Tibial nerve (tissue), 4 donors: ENCODE measurements around the gene F10. TPM values are rescaled to one million over a fixed set of nuclear protein-coding genes. Genes with fewer than 3 reads are reported as not detected.

Experiments used
- DNase-seq, 2 donors: peaks; one replicate each; pipeline ENCODE4 v3.0.0-alpha.2; 2019; ENCODE audit warnings: low spot score in 2 of 2
- H3K27ac ChIP-seq, 4 donors: fragments of 200-600 bp; sonication (generic) in 3 of 4; one replicate each; pipeline ENCODE4 v1.5.1; 2017 to 2019; ENCODE audit warnings: mild to moderate bottlenecking in 1 of 4
- H3K27me3 ChIP-seq, 2 donors: fragments of 200-600 bp; sonication (generic) in 1 of 2; one replicate each; pipeline versions ENCODE4 v1.5.1 to v1.6.0; 2017 to 2019
- H3K36me3 ChIP-seq, 3 donors: fragments of 200-600 bp; sonication (generic); one replicate each; pipeline ENCODE4 v1.5.1; 2018 to 2019
- H3K4me1 ChIP-seq, 4 donors: fragments of 200-600 bp; sonication (generic) in 3 of 4; one replicate each; pipeline ENCODE4 v1.5.1; 2017 to 2019
- H3K4me3 ChIP-seq, 4 donors: fragments of 200-600 bp; sonication (generic) in 3 of 4; one replicate each; pipeline ENCODE4 v1.5.1; 2017 to 2019; ENCODE audit warnings: mild to moderate bottlenecking in 1 of 4, moderate library complexity in 1 of 4
- H3K9me3 ChIP-seq, 4 donors: fragments of 200-600 bp; sonication (generic) in 3 of 4; one replicate each; pipeline ENCODE4 v1.5.1; 2017 to 2019
- CTCF ChIP-seq, 5 experiments: fragments of 200-600 bp in 3 of 5; fragments of 450-650 bp in 2 of 5; sonication (generic) in 3 of 5; IDR thresholded peaks; one replicate each; pipeline ENCODE4 v1.5.1; 2016 to 2019; ENCODE audit warnings: antibody characterized with exemption in 5 of 5, mild to moderate bottlenecking in 3 of 5, moderate library complexity in 2 of 5
- EP300 ChIP-seq, 2 donors: sonication (generic); formaldehyde crosslinking; IDR thresholded peaks; one replicate each; pipeline ENCODE4 v1.6.1; 2017; ENCODE audit warnings: antibody characterized with exemption in 2 of 2, mild to moderate bottlenecking in 1 of 2
- POLR2A ChIP-seq, 2 donors: fragments of 450-650 bp; IDR thresholded peaks; one replicate each; pipeline ENCODE4 v1.6.1; 2017; ENCODE audit warnings: antibody characterized with exemption in 2 of 2, mild to moderate bottlenecking in 2 of 2, moderate library complexity in 2 of 2
- WGBS, 2 donors: methylation state at CpG; one replicate each; pipeline ENCODE4 v1.1.5; 2018; 5-methylcytosine and 5-hydroxymethylcytosine counted together
- total RNA-seq, 4 donors: library from RNA; depleted of rRNA; stranded (reverse); fragments of >200 nt; gene quantifications; one replicate each; pipeline ENCODE4 v1.1.0, GENCODE V29; 2016

Gene F10
- total RNA-seq, 4 donors from 2014 or later, result 12.0 to 44.3 (median 17.3) TPM

GRCh38 chr13:113080361-113080831 is 42.2 kb upstream of the F10 start:
- no peak for DNase-seq
- Histone ChIP-seq H3K27ac (no peak overlapping the region), H3K4me3 (no peak overlapping the region), H3K4me1 (peaks cover 0 to 9% (median 0%) of the 10 kb centered on the region in 4 donors), H3K27me3 (no peaks in the 10 kb centered on the region), H3K9me3 (no peaks in the 10 kb centered on the region), H3K36me3 (peaks cover 0 to 7% (median 0%) of the 10 kb centered on the region in 3 donors)
- peak in 1 of 2 donors; percentile 4 for TF ChIP-seq EP300 (IDR thresholded peaks at IDR 0.05)
- TF ChIP-seq CTCF (IDR thresholded peaks at IDR 0.05), result no peak
- WGBS, 2 donors, result 80 to 89% methylated on average over 13 to 18 of the region's 18 CpGs

- no peak overlapping the region for H3K27ac ChIP-seq
- H3K4me3 ChIP-seq, result no peak overlapping the region
- H3K9me3 ChIP-seq, result no peaks in the 10 kb centered on the region
- WGBS, 2 donors, result 81 to 88% methylated on average over 18 to 25 of the region's 25 CpGs
- H3K27me3 ChIP-seq, result no peaks in the 10 kb centered on the region
- DNase-seq, result no peak
- H3K36me3 ChIP-seq, result peaks cover 0 to under 1% (median 0%) of the 10 kb centered on the region in 3 donors
- peaks cover 0 to 9% (median 0%) of the 10 kb centered on the region in 4 donors for H3K4me1 ChIP-seq
- peak in 1 of 2 donors; percentile 2 for TF ChIP-seq EP300 (IDR thresholded peaks at IDR 0.05)
- no peak for TF ChIP-seq CTCF (IDR thresholded peaks at IDR 0.05)
Observed at GRCh38 chr13:113080901-113081521, 41.6 kb upstream of the F10 start.

- no peak for TF ChIP-seq EP300 (IDR thresholded peaks at IDR 0.05)
- TF ChIP-seq CTCF (IDR thresholded peaks at IDR 0.05), result no peak
- no peak for TF ChIP-seq POLR2A (IDR thresholded peaks at IDR 0.05)
- WGBS, 2 donors, result 88% methylated on average over 22 to 26 of the region's 26 CpGs
- no peak for DNase-seq
- H3K9me3 ChIP-seq, result no peaks in the 10 kb centered on the region
- peaks cover 0 to 7% (median 0%) of the 10 kb centered on the region in 3 donors for H3K36me3 ChIP-seq
- no peak overlapping the region for H3K4me3 ChIP-seq
- no peaks in the 10 kb centered on the region for H3K27me3 ChIP-seq
- peaks cover 0 to 9% (median 0%) of the 10 kb centered on the region in 4 donors for H3K4me1 ChIP-seq
- no peak overlapping the region for H3K27ac ChIP-seq
Observed at GRCh38 chr13:113082198-113083021, 40.2 kb upstream of the F10 start.

GRCh38 chr13:113083022-113083373 is 39.6 kb upstream of the F10 start:
- Histone ChIP-seq H3K4me3 (no peak overlapping the region), H3K36me3 (peaks cover 0 to 7% (median 0%) of the 10 kb centered on the region in 3 donors), H3K9me3 (no peaks in the 10 kb centered on the region), H3K27ac (no peak overlapping the region), H3K4me1 (peaks cover 0 to 9% (median 0%) of the 10 kb centered on the region in 4 donors), H3K27me3 (no peaks in the 10 kb centered on the region)
- TF ChIP-seq POLR2A (IDR thresholded peaks at IDR 0.05), result no peak
- TF ChIP-seq CTCF (IDR thresholded peaks at IDR 0.05), result no peak
- no peak for TF ChIP-seq EP300 (IDR thresholded peaks at IDR 0.05)
- 81 to 93% methylated on average over 10 of the region's 10 CpGs for WGBS, 2 donors
- no peak for DNase-seq
